ENCODE results near the gene CADPS. TPM values are rescaled to one million over a fixed set of nuclear protein-coding genes. Genes with fewer than 3 reads are reported as not detected.

The CADPS gene
- total RNA-seq, 4 donors from 2014 or later = 1.0 to 8.1 (median 2.0) TPM

DNA sequence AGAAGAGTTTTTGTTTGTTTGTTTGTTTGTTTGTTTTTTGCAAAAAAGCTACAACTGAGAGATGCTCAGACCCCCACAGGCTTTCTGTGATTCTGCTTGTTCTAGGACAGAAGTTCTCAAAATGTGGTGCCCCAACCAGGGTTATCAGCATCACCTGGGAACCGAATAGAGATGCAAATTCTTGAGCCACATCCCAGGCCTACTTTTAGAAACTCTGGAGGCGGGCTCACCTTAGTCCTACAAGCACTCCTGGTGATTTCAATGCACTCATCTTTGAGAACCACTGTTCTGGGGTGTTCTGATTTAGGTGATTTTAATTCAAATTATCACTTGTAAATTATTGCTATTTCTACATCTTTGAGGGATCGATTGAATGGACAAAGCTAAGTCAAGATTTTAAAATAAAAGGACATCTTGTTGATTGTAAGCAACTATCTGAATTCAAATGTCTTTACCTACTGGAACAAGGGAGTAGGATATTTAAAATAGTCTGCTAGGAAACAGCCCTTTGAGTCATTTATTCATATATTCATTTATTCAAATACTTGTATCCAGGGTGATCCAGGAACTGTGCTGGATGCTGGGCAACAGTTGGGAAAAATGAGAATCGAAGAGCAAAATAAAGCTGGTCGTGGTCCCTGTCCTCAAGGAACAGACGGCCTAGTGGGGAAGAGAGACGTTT lies 44.7 kb upstream of the CADPS start:
- DNase-seq (ENCODE audit: extremely low spot score) = no peak
- H3K4me3 ChIP-seq = no peak overlapping the region
- no peaks in the 10 kb centered on the region for H3K9me3 ChIP-seq
- H3K27ac ChIP-seq (replicated peaks in 1 of 4) = no peak overlapping the region
- 53% methylated on average over 7 of the region's 7 CpGs for WGBS
- intact Hi-C loops (cut with DNase I) = no loop called here
- TF ChIP-seq POLR2A (IDR thresholded peaks at IDR 0.05; ENCODE audit: low read depth) (no peak), POLR2AphosphoS5 (IDR thresholded peaks at IDR 0.05) (no peak), EP300 (IDR thresholded peaks at IDR 0.05) (no peak)
- TF ChIP-seq, protein P1, sequence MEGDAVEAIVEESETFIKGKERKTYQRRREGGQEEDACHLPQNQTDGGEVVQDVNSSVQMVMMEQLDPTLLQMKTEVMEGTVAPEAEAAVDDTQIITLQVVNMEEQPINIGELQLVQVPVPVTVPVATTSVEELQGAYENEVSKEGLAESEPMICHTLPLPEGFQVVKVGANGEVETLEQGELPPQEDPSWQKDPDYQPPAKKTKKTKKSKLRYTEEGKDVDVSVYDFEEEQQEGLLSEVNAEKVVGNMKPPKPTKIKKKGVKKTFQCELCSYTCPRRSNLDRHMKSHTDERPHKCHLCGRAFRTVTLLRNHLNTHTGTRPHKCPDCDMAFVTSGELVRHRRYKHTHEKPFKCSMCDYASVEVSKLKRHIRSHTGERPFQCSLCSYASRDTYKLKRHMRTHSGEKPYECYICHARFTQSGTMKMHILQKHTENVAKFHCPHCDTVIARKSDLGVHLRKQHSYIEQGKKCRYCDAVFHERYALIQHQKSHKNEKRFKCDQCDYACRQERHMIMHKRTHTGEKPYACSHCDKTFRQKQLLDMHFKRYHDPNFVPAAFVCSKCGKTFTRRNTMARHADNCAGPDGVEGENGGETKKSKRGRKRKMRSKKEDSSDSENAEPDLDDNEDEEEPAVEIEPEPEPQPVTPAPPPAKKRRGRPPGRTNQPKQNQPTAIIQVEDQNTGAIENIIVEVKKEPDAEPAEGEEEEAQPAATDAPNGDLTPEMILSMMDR (IDR thresholded peaks at IDR 0.05) = no peak
- H3K4me1 ChIP-seq = no peaks in the 10 kb centered on the region
- H3K36me3 ChIP-seq = no peaks in the 10 kb centered on the region
- H3K27me3 ChIP-seq = no peaks in the 10 kb centered on the region

- no peak overlapping the region for H3K4me3 ChIP-seq
- DNase-seq (ENCODE audit: extremely low spot score) = no peak
- TF ChIP-seq, protein P1 (IDR thresholded peaks at IDR 0.05) = no peak
- TF ChIP-seq POLR2AphosphoS5 (IDR thresholded peaks at IDR 0.05) = no peak
- TF ChIP-seq POLR2A (IDR thresholded peaks at IDR 0.05; ENCODE audit: low read depth) = no peak
- TF ChIP-seq EP300 (IDR thresholded peaks at IDR 0.05) = no peak
- H3K36me3 ChIP-seq = no peaks in the 10 kb centered on the region
- no peaks in the 10 kb centered on the region for H3K9me3 ChIP-seq
- H3K27ac ChIP-seq (replicated peaks in 1 of 4) = no peak overlapping the region
- no peaks in the 10 kb centered on the region for H3K4me1 ChIP-seq
- intact Hi-C loops (cut with DNase I) = no loop called here
- no peaks in the 10 kb centered on the region for H3K27me3 ChIP-seq
- 63% methylated on average over 2 of the region's 2 CpGs for WGBS
Measured at GRCh38 chr3:62918777-62919176, 43.6 kb upstream of the CADPS start.

DNA sequence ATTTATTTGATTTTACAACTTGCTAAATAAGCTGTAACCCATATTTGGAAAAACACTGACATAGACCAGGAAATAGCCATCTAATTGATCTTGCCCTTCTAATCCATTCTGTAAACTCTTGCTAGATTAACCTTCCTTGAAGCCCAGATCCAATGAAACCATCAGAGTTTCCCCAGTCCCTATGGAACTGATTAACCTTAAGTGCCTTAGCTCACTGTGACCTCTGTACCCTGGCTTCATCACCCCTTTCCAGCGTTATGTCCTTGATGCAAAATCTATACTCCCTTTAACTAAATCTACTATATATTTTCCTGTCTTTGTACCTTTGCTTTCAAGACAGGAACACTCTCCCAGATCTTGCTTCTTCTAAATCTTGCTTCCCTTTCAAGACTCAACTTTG lies 42.9 kb upstream of the CADPS start:
- H3K9me3 ChIP-seq = no peaks in the 10 kb centered on the region
- no peaks in the 10 kb centered on the region for H3K27me3 ChIP-seq
- H3K36me3 ChIP-seq = no peaks in the 10 kb centered on the region
- TF ChIP-seq EP300 (IDR thresholded peaks at IDR 0.05) (no peak), POLR2A (IDR thresholded peaks at IDR 0.05; ENCODE audit: low read depth) (no peak), POLR2AphosphoS5 (IDR thresholded peaks at IDR 0.05) (no peak)
- TF ChIP-seq, protein P1 (IDR thresholded peaks at IDR 0.05) = no peak
- H3K4me3 ChIP-seq = no peak overlapping the region
- WGBS = 75% methylated on average over 1 of the region's 1 CpG
- no peaks in the 10 kb centered on the region for H3K4me1 ChIP-seq
- no peak for DNase-seq (ENCODE audit: extremely low spot score)
- H3K27ac ChIP-seq (replicated peaks in 1 of 4) = no peak overlapping the region
- intact Hi-C loops (cut with DNase I) = no loop called here

- H3K4me3 ChIP-seq = no peak overlapping the region
- no peak overlapping the region for H3K27ac ChIP-seq (replicated peaks in 1 of 4)
- intact Hi-C loops (cut with DNase I) = no loop called here
- DNase-seq (ENCODE audit: extremely low spot score) = no peak
- H3K36me3 ChIP-seq = no peaks in the 10 kb centered on the region
- TF ChIP-seq POLR2AphosphoS5 (IDR thresholded peaks at IDR 0.05) (no peak), POLR2A (IDR thresholded peaks at IDR 0.05; ENCODE audit: low read depth) (no peak), EP300 (IDR thresholded peaks at IDR 0.05) (no peak)
- TF ChIP-seq, protein P1 (IDR thresholded peaks at IDR 0.05) = no peak
- no peaks in the 10 kb centered on the region for H3K27me3 ChIP-seq
- H3K9me3 ChIP-seq = no peaks in the 10 kb centered on the region
- H3K4me1 ChIP-seq = no peaks in the 10 kb centered on the region
Measured at GRCh38 chr3:62911526-62911925, 36.3 kb upstream of the CADPS start.

GRCh38 chr3:62905331-62905730 lies 30.1 kb upstream of the CADPS start:
- Histone ChIP-seq H3K27me3 (no peaks in the 10 kb centered on the region), H3K36me3 (no peaks in the 10 kb centered on the region), H3K9me3 (no peaks in the 10 kb centered on the region), H3K27ac (replicated peaks in 1 of 4) (no peak overlapping the region), H3K4me1 (no peaks in the 10 kb centered on the region), H3K4me3 (no peak overlapping the region)
- TF ChIP-seq, protein P1 (IDR thresholded peaks at IDR 0.05) = no peak
- TF ChIP-seq POLR2A (IDR thresholded peaks at IDR 0.05; ENCODE audit: low read depth) (no peak), POLR2AphosphoS5 (IDR thresholded peaks at IDR 0.05) (no peak), EP300 (IDR thresholded peaks at IDR 0.05) (no peak)
- intact Hi-C loops (cut with DNase I) = no loop called here
- no peak for DNase-seq (ENCODE audit: extremely low spot score)
